HepG2 (cell line): ENCODE data around the gene C11orf91. TPM values are rescaled to one million over a fixed set of nuclear protein-coding genes. Genes with fewer than 3 reads are reported as not detected.

Source experiments
- CSRNP2 ChIP-seq: sonication (generic); formaldehyde crosslinking; conservative IDR thresholded peaks from 2 replicates; pipeline ENCODE4 v1.8.0; 2022; ENCODE audit warnings: low read depth, missing genetic modification reagents
- HINFP ChIP-seq: sonication (generic); formaldehyde crosslinking; IDR thresholded peaks from 2 replicates; pipeline ENCODE4 v1.4.0; 2020; ENCODE audit warnings: low read depth, mild to moderate bottlenecking, missing genetic modification reagents
- JUNB ChIP-seq: sonication (generic); formaldehyde crosslinking; IDR thresholded peaks from 2 replicates; pipeline ENCODE4 v1.8.0; 2022; ENCODE audit warnings: missing genetic modification reagents, mild to moderate bottlenecking, borderline replicate concordance
- NFIB ChIP-seq: sonication (generic); formaldehyde crosslinking; IDR thresholded peaks from 2 replicates; pipeline ENCODE4 v1.9.0; 2021; ENCODE audit warnings: missing genetic modification reagents, mild to moderate bottlenecking, borderline replicate concordance
- PHF8 ChIP-seq: sonication (generic); formaldehyde crosslinking; IDR thresholded peaks from 2 replicates; pipeline ENCODE4 v1.5.0; 2020; ENCODE audit warnings: missing genetic modification reagents
- SETDB1 ChIP-seq: sonication (generic); formaldehyde crosslinking; IDR thresholded peaks from 2 replicates; pipeline ENCODE4 v1.5.1; 2020; ENCODE audit warnings: missing genetic modification reagents, mild to moderate bottlenecking, borderline replicate concordance
- SKIL ChIP-seq: sonication (generic); formaldehyde crosslinking; IDR thresholded peaks from 2 replicates; pipeline ENCODE4 v1.8.0; 2022; ENCODE audit warnings: missing genetic modification reagents, mild to moderate bottlenecking, moderate library complexity, borderline replicate concordance
- SRSF9 ChIP-seq: fragments of 200-400 bp; formaldehyde crosslinking; IDR thresholded peaks from 2 replicates; pipeline ENCODE4 v1.6.1; 2018; ENCODE audit warnings: borderline replicate concordance, mild to moderate bottlenecking, low read depth, low read length; ENCODE audit not compliant: insufficient read depth, poor library complexity, severe bottlenecking
- TEAD3 ChIP-seq: optimal IDR thresholded peaks from 2 replicates; pipeline ENCODE3; 2016; ENCODE audit warnings: borderline replicate concordance
- ZBTB25 ChIP-seq: IDR thresholded peaks from 2 replicates; pipeline ENCODE4 v1.6.1; 2018; ENCODE audit warnings: missing genetic modification reagents
- ZBTB7B ChIP-seq: sonication (generic); formaldehyde crosslinking; IDR thresholded peaks from 2 replicates; pipeline ENCODE4 v1.4.0; 2020; ENCODE audit warnings: missing genetic modification reagents
- ZC3H13 ChIP-seq: sonication (generic); formaldehyde crosslinking; IDR thresholded peaks from 2 replicates; pipeline ENCODE4 v1.8.1; 2023; ENCODE audit warnings: mild to moderate bottlenecking, missing genetic modification reagents, moderate library complexity
- ZFY ChIP-seq: sonication (generic); formaldehyde crosslinking; IDR thresholded peaks from 2 replicates; pipeline ENCODE4 v1.4.0; 2020; ENCODE audit warnings: missing genetic modification reagents
- ZMYM3 ChIP-seq: sonication (generic); formaldehyde crosslinking; IDR thresholded peaks from 2 replicates; pipeline ENCODE4 v1.5.1; 2020; ENCODE audit warnings: mild to moderate bottlenecking, missing genetic modification reagents
- ZNF101 ChIP-seq: sonication (generic); formaldehyde crosslinking; IDR thresholded peaks from 2 replicates; pipeline ENCODE4 v1.4.0; 2020; ENCODE audit warnings: mild to moderate bottlenecking, low read depth, missing genetic modification reagents, borderline replicate concordance
- ZNF263 ChIP-seq: sonication (generic); formaldehyde crosslinking; IDR thresholded peaks from 2 replicates; pipeline ENCODE4 v1.4.0; 2020; ENCODE audit warnings: missing genetic modification reagents
- ZNF496 ChIP-seq: sonication (generic); formaldehyde crosslinking; IDR thresholded peaks from 2 replicates; pipeline ENCODE4 v1.8.1; 2023; ENCODE audit warnings: mild to moderate bottlenecking, moderate library complexity, missing genetic modification reagents; ENCODE audit not compliant: insufficient replicate concordance
- ZNF546 ChIP-seq: sonication (generic); formaldehyde crosslinking; conservative IDR thresholded peaks from 2 replicates; pipeline ENCODE4 v1.8.1; 2023; ENCODE audit warnings: mild to moderate bottlenecking, missing genetic modification reagents
- polyA plus RNA-seq, 8 experiments: library from polyadenylated mRNA; depleted of rRNA in 3 of 8; stranded (reverse) in 7 of 8; unstranded in 1 of 8; fragments of >200 nt; fragmentation: Illumina TruSeq in 4 of 8; extraction: Trizol in 4 of 8; gene quantifications; 2 replicates each; pipeline versions ENCODE4 v1.2.1 to v1.2.3, GENCODE V29; 2011 to 2016; ENCODE audit warnings: low read depth in 4 of 8, missing spikeins in 1 of 8, mixed read lengths in 1 of 8; ENCODE audit not compliant: insufficient read depth in 1 of 8
- total RNA-seq, 5 experiments: library from RNA; depleted of rRNA; stranded (reverse); fragments of >200 nt; fragmentation: Illumina TruSeq; extraction: Trizol; gene quantifications; 2 replicates each; pipeline ENCODE4 v1.2.3, GENCODE V29; 2016; ENCODE audit warnings: low read depth in 1 of 5

The C11orf91 gene
- total and polyA plus RNA-seq, 2 of the 13 experiments (the other 11 are each of a cell fraction or from before 2014, with no cell fraction given): 0.35 TPM; not detected in 1

DNA sequence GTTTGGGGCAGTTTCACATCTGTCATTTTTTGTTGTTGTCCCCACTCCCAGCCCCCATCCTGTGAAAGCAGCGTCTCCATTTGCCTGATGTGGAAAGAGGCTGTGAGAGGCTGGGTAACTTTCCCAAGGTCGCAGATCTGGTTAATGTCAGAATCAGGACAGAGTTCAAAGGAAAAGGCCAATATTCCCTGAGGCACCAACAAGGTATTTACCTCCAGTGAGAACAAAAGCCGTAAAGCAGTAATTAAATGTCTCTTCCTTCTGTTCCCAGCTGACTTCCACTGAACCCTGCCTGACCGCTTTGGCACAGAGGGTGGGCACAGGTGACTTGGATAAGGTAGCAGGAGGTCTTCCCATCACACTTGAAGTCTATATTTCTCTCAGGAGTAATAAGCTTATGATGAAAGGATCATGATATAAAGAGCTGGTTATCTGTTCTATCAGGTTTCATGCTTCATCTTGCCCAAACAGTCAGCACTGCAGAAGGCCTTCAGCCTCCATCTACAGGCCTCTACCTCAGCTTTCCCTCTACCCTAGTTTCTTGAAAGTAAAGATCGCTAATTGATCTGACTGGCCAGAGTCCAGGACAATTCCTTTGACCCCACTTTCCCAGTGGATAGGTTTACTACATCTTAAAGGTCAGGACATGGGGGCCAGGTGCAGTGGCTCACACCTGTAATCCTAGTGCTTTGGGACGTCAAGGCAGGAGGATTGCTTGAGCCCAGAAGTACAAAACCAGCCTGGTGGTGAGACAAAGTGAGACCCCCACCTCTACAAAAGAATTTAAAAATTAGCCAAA, 9.4 kb downstream of the C11orf91 start (continued):
- TF ChIP-seq ZNF101 (CRISPR knock-in tag) (no peak), JUNB (CRISPR knock-in tag) (no peak), NFIB (CRISPR knock-in tag) (no peak), ZNF546 (no peak), ZMYM3 (CRISPR knock-in tag) (peak; percentile 10; the same call in 1 of the 2 replicates), TEAD3 (CRISPR knock-in tag) (no peak), ZNF263 (CRISPR knock-in tag) (no peak), ZC3H13 (CRISPR knock-in tag) (no peak), SETDB1 (CRISPR knock-in tag) (no peak), HINFP (CRISPR knock-in tag) (no peak), PHF8 (CRISPR knock-in tag) (no peak; the same call in 1 of the 2 replicates), ZNF496 (CRISPR knock-in tag) (no peak), ZBTB7B (CRISPR knock-in tag) (no peak), SRSF9 (no peak), SKIL (CRISPR knock-in tag) (no peak), ZBTB25 (0 out of 2 replicates have a peak, but pooled peaks have one; percentile 35), ZFY (CRISPR knock-in tag) (0 out of 2 replicates have a peak, but pooled peaks have one; percentile 8), CSRNP2 (CRISPR knock-in tag) (no peak)
